ENCODE data around the gene PDZD8.

Gene PDZD8

DNA sequence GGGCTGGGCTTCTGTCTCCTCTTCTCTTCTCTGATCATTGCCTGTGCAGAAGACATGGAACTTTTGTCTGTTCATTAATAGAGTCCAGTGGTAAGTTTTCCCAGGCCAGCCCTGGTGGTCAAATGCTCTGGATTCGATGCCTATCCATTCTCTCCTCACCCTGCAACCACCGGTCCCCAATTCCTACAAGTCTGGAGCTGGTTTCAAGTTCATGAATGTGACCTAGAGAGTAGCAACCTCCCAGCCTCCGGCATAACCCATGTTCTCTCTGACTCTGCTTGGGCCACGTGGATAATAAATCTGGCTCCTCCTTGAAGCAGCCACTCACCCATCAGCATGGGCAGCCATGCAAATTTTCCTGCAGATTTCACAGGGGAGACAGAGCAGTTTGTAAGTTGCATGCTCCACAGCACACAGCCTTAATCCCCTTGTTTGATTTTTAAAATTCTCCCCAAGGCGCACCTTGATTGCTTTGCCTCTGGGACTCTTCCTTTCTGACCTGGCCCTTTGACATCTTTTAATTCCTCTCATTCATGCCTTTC is 37.3 kb upstream of the PDZD8 start:
- Histone ChIP-seq H3K9me3 (ENCODE audit: control insufficient read depth, low read length) (no peaks in the 10 kb centered on the region), H3K4me3 (ENCODE audit: insufficient read depth, low read depth, low read length, poor library complexity, severe bottlenecking) (no peak overlapping the region), H3K27ac (ENCODE audit: insufficient read depth, low read length, poor library complexity, severe bottlenecking) (no peak overlapping the region), H3K27me3 (replicated peaks; ENCODE audit: control insufficient read depth, insufficient read depth, low read length, poor library complexity, severe bottlenecking) (no peaks in the 10 kb centered on the region), H3K4me1 (ENCODE audit: control insufficient read depth, insufficient read depth, low read length, poor library complexity, severe bottlenecking) (no peaks in the 10 kb centered on the region), H3K36me3 (ENCODE audit: control insufficient read depth, insufficient read depth, low read length) (no peaks in the 10 kb centered on the region)
- no peak for DNase-seq

DNA sequence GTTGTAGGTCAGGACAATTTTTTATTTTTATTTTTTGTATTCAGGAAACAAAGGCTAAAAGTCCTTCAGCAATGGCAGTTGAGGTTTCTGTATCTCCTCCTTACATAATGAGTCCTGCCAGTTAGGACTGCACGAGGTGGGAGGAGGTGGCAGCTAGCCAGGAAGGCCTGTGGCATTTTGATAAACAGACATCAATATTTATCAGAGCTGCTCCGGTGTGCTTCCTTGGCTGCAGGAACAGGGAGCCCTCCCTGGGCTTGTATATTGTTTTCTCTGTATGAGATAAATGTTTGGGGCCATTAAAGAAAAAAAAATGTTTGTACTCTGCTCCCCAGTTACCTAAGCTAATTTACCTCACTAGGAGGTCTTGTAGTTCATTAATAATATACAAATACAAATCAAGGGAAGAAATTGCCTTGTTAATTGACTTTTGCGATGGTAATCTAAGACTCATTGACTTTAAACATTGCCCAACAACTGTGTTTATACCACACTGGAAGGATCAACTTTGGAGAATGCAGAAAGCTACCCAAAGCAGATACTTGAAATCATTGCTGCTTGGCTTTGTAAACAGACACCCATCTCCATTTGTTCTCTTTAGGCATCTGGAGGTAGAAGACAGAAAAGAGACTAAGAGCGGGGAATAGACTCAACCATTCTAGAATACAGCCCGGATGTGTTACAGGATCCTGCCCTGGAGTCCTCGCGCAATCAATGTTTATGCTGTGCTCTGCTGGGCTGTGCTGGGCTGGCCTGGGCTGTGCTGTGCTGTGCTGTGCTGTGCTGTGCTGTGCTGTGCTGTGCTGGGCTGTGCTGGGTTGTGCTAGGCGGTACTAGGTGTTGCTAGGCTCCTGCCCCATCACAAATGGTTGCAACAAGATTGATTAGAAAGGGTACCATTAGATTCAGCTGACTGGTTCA is 36.5 kb upstream of the PDZD8 start:
- H3K9me3 ChIP-seq (ENCODE audit: control insufficient read depth, low read length), result no peaks in the 10 kb centered on the region
- H3K4me3 ChIP-seq (ENCODE audit: insufficient read depth, low read depth, low read length, poor library complexity, severe bottlenecking), result no peak overlapping the region
- H3K27ac ChIP-seq (ENCODE audit: insufficient read depth, low read length, poor library complexity, severe bottlenecking), result no peak overlapping the region
- no peaks in the 10 kb centered on the region for H3K27me3 ChIP-seq (replicated peaks; ENCODE audit: control insufficient read depth, insufficient read depth, low read length, poor library complexity, severe bottlenecking)
- no peaks in the 10 kb centered on the region for H3K36me3 ChIP-seq (ENCODE audit: control insufficient read depth, insufficient read depth, low read length)
- no peaks in the 10 kb centered on the region for H3K4me1 ChIP-seq (ENCODE audit: control insufficient read depth, insufficient read depth, low read length, poor library complexity, severe bottlenecking)
- DNase-seq, result no peak

DNA sequence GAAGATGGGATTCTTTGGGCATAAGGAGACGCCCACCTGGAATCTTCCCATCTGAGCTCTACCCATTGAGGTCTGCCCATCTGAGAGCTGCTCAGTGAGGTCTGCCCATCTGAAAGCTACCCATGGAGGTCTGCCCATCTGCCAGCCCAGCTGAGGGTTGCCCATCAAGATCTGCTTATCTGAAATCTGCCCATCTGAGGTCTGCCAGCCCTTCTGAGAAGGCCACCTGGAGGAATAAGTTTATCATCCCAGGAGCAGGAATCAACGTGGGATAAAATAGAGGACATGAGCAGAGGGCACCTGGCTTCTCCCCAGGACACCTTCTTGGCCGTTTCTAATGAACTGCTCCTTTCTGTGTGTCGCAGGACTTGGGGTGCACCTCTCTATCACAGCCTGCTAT is 35.3 kb upstream of the PDZD8 start:
- DNase-seq, result no peak
- H3K4me1 ChIP-seq (ENCODE audit: control insufficient read depth, insufficient read depth, low read length, poor library complexity, severe bottlenecking), result no peaks in the 10 kb centered on the region
- no peaks in the 10 kb centered on the region for H3K9me3 ChIP-seq (ENCODE audit: control insufficient read depth, low read length)
- H3K36me3 ChIP-seq (ENCODE audit: control insufficient read depth, insufficient read depth, low read length), result no peaks in the 10 kb centered on the region
- H3K27ac ChIP-seq (ENCODE audit: insufficient read depth, low read length, poor library complexity, severe bottlenecking), result no peak overlapping the region
- no peak overlapping the region for H3K4me3 ChIP-seq (ENCODE audit: insufficient read depth, low read depth, low read length, poor library complexity, severe bottlenecking)
- no peaks in the 10 kb centered on the region for H3K27me3 ChIP-seq (replicated peaks; ENCODE audit: control insufficient read depth, insufficient read depth, low read length, poor library complexity, severe bottlenecking)

DNA sequence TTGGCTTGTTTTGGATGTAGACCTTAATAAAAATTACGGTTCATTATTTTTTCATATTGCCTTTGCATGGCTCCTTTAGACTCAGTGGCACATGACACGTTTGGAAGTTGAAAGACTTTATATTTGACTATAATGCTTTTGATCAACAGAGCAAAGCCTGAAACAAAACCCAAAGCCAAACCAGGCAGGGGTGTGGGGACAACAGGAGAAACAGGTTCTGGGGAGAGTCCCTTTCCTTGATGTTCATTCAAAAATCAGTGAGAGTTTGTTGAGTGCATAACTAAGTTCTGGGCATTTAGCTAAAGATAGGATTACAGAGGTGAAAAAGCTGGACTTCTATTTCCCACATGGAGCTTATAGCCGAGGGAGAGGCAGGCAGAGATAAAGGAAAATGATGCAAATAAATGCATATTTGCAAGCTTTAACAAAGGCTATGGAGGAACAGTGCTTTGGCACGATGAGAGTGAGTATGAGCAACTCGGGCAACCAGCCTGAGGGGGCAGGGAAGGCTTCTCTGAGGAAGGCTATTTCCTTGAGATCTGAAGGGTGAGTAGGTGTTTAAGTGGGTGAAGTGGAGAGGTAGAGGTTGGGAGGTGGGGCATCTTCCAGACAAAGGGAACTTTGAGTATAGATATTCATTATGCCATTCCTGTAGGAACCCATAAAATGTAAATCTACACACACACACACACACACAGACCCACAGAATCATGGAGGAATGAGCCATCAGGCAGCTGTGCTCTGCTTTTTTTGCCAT is 34.5 kb upstream of the PDZD8 start:
- Histone ChIP-seq H3K9me3 (ENCODE audit: control insufficient read depth, low read length) (no peaks in the 10 kb centered on the region), H3K36me3 (ENCODE audit: control insufficient read depth, insufficient read depth, low read length) (no peaks in the 10 kb centered on the region), H3K27ac (ENCODE audit: insufficient read depth, low read length, poor library complexity, severe bottlenecking) (no peak overlapping the region), H3K4me1 (ENCODE audit: control insufficient read depth, insufficient read depth, low read length, poor library complexity, severe bottlenecking) (no peaks in the 10 kb centered on the region), H3K27me3 (replicated peaks; ENCODE audit: control insufficient read depth, insufficient read depth, low read length, poor library complexity, severe bottlenecking) (no peaks in the 10 kb centered on the region), H3K4me3 (ENCODE audit: insufficient read depth, low read depth, low read length, poor library complexity, severe bottlenecking) (no peak overlapping the region)
- DNase-seq, result no peak

DNA sequence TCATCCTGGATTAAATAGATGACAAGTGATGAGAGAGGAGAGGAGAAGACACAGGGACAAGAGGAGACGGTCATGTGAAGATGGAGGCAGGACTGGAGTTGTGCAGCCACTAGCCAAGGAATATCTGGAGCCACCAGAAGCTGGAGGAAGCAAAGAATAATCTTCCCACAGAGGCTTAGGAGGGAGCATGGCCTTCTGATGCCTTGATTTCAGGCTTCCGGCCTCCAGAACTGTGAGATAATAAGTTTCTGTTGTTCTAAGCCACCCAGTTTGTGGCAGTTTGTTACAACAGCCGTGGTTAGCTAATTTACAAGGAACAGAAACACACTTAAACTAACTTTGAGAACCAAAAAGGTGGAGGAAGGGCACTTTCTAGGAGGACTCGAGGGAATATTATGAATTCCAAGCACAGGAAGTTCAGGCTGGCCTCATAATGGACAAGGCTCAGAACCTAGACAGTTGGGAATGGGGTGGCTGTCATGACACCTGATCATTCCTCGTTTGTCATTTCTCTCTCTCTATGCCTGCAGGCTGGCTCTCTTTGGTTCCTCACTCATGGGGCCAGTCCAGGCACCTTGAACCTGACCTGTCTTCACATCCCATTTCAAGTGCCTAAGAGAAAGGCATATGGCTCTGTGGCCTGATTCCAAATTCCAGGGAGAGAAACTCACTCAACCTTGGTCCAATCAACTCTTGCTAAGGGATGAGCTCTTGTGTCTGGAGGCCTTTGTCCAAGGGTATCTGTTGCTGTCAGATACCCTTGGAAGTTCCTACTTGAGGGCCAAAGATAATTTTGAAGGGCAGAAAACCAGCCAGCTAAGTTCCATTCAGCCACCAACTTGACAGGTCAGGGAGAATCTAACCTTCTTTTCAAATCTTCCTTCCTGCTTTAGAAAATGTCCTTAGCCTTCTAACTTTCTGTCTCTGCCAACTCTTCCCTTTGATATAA is 33.5 kb upstream of the PDZD8 start:
- Histone ChIP-seq H3K9me3 (ENCODE audit: control insufficient read depth, low read length) (no peaks in the 10 kb centered on the region), H3K27me3 (replicated peaks; ENCODE audit: control insufficient read depth, insufficient read depth, low read length, poor library complexity, severe bottlenecking) (no peaks in the 10 kb centered on the region), H3K36me3 (ENCODE audit: control insufficient read depth, insufficient read depth, low read length) (no peaks in the 10 kb centered on the region), H3K4me3 (ENCODE audit: insufficient read depth, low read depth, low read length, poor library complexity, severe bottlenecking) (no peak overlapping the region), H3K4me1 (ENCODE audit: control insufficient read depth, insufficient read depth, low read length, poor library complexity, severe bottlenecking) (no peaks in the 10 kb centered on the region), H3K27ac (ENCODE audit: insufficient read depth, low read length, poor library complexity, severe bottlenecking) (no peak overlapping the region)
- DNase-seq, result no peak

DNA sequence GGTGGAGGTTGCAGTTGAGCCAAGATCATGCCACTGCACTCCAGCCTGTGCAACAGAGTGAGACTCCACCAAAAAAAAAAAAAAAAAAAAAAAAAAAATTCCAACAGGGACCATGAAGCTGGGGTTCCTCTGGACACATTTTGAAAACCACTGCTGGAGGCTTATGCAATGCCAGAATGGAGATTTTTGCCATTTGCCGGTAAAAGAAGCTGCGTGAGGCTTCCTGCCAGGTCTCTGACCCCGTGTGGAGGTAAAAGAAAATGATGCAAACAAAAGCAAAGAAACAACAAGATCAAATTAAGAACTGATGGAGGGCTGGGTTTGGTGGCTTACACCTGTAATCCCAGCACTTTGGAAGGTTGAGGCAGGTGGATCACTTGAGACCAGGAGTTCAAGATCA is 30.5 kb upstream of the PDZD8 start:
- Histone ChIP-seq H3K4me3 (ENCODE audit: insufficient read depth, low read depth, low read length, poor library complexity, severe bottlenecking) (no peak overlapping the region), H3K4me1 (ENCODE audit: control insufficient read depth, insufficient read depth, low read length, poor library complexity, severe bottlenecking) (no peaks in the 10 kb centered on the region), H3K27ac (ENCODE audit: insufficient read depth, low read length, poor library complexity, severe bottlenecking) (no peak overlapping the region), H3K9me3 (ENCODE audit: control insufficient read depth, low read length) (no peaks in the 10 kb centered on the region), H3K36me3 (ENCODE audit: control insufficient read depth, insufficient read depth, low read length) (no peaks in the 10 kb centered on the region), H3K27me3 (replicated peaks; ENCODE audit: control insufficient read depth, insufficient read depth, low read length, poor library complexity, severe bottlenecking) (no peaks in the 10 kb centered on the region)
- no peak for DNase-seq

DNA sequence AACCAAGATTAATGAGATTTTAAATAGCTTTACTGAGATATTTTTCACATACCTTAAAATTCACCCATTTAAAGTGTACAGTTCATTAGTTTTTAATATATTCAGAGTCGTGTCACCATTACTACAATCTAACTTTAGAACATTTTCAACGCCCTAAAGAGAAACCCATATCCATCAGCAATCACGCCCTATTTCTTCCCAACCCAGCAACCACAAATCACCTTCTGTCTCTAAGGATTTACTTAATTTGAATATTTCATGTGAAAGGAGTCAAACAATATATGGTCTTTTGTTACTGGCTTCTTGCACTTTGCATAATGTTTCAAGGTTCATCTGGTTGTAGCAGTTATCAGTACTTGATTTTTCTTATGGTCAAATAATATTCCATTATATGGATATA is 25.1 kb upstream of the PDZD8 start:
- Histone ChIP-seq H3K27ac (ENCODE audit: insufficient read depth, low read length, poor library complexity, severe bottlenecking) (no peak overlapping the region), H3K4me3 (ENCODE audit: insufficient read depth, low read depth, low read length, poor library complexity, severe bottlenecking) (no peak overlapping the region), H3K4me1 (ENCODE audit: control insufficient read depth, insufficient read depth, low read length, poor library complexity, severe bottlenecking) (no peaks in the 10 kb centered on the region), H3K36me3 (ENCODE audit: control insufficient read depth, insufficient read depth, low read length) (no peaks in the 10 kb centered on the region), H3K27me3 (replicated peaks; ENCODE audit: control insufficient read depth, insufficient read depth, low read length, poor library complexity, severe bottlenecking) (no peaks in the 10 kb centered on the region), H3K9me3 (ENCODE audit: control insufficient read depth, low read length) (no peaks in the 10 kb centered on the region)
- no peak for DNase-seq

DNA sequence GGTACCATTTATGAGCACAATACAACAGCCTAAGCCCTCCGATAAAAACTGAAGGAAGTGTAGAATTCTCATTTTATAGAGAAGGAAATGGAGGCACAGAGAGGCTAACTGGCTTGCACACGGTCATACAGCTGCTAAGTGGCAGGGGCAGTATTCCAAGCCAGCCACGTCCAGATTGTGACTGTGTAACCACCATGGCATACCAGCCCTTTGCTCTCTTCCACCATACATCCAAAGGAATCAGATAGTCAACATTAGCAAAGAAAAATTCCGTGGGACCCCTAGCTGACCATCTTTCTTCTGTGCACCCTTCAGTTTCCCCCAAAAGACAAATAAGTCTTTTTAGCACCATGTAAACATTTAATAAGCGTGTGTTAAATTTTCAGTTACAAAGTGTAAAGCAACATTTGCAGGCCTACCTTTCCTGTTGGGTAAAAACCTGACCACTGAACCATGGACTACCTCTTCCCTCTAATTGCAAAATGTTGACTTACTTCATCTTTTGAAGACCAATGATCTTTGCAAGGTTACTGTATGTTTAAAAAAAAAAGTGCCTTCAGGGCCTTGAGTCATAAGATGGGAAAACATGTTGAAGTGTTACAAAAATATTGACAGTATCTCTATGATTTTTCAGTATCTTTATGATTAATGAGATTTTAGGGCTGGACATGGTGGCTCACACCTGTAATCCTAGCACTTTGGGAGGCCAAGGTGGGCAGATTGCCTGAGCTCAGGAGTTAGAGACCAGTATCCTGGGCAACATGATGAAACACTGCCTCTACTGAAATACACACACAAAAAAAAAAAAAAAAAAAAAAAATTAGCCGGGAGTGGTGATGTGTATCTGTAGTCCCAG is 24.3 kb upstream of the PDZD8 start:
- no peaks in the 10 kb centered on the region for H3K9me3 ChIP-seq (ENCODE audit: control insufficient read depth, low read length)
- H3K4me3 ChIP-seq (ENCODE audit: insufficient read depth, low read depth, low read length, poor library complexity, severe bottlenecking), result no peak overlapping the region
- H3K27ac ChIP-seq (ENCODE audit: insufficient read depth, low read length, poor library complexity, severe bottlenecking), result no peak overlapping the region
- H3K4me1 ChIP-seq (ENCODE audit: control insufficient read depth, insufficient read depth, low read length, poor library complexity, severe bottlenecking), result no peaks in the 10 kb centered on the region
- H3K27me3 ChIP-seq (replicated peaks; ENCODE audit: control insufficient read depth, insufficient read depth, low read length, poor library complexity, severe bottlenecking), result no peaks in the 10 kb centered on the region
- no peaks in the 10 kb centered on the region for H3K36me3 ChIP-seq (ENCODE audit: control insufficient read depth, insufficient read depth, low read length)
- DNase-seq, result no peak

DNA sequence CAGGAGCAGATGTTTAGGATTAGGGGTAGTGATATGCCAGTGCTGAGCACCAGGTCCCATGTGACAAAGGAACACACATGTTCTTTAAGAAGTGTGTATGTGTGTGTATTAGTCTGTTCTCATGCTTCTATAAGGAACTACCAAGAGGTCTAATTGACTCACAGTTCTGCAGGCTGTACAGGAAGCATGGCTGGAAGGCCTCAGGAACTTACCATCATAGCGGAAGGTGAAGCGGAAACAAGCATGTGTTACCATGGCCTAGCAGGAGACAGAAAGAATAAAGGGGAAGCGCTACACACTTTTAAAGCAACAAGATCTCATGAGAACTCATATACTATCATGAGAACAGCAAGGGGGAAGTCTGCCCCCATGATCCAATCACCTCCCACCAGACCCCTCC is 22.8 kb upstream of the PDZD8 start:
- Histone ChIP-seq H3K4me1 (ENCODE audit: control insufficient read depth, insufficient read depth, low read length, poor library complexity, severe bottlenecking) (no peaks in the 10 kb centered on the region), H3K27ac (ENCODE audit: insufficient read depth, low read length, poor library complexity, severe bottlenecking) (no peak overlapping the region)

More for the DNA sequence above, 22.8 kb upstream of the PDZD8 start:
- Histone ChIP-seq H3K4me3 (ENCODE audit: insufficient read depth, low read depth, low read length, poor library complexity, severe bottlenecking) (no peak overlapping the region), H3K9me3 (ENCODE audit: control insufficient read depth, low read length) (no peaks in the 10 kb centered on the region), H3K27me3 (replicated peaks; ENCODE audit: control insufficient read depth, insufficient read depth, low read length, poor library complexity, severe bottlenecking) (no peaks in the 10 kb centered on the region), H3K36me3 (ENCODE audit: control insufficient read depth, insufficient read depth, low read length) (no peaks in the 10 kb centered on the region)
- no peak for DNase-seq

Measured in effector memory CD4-positive, alpha-beta T cell (primary cell).